ENCODE measurements around the gene RCBTB2. TPM values are rescaled to one million over a fixed set of nuclear protein-coding genes. Genes with fewer than 3 reads are reported as not detected.

The RCBTB2 gene
- total RNA-seq, 6 experiments from 2014 or later = 6.6 to 9.3 (median 7.5) TPM

GRCh38 chr13:48532256-48532505 is 699 bp downstream of the RCBTB2 start:
- peak; percentile 22 for DNase-seq
- TF ChIP-seq, protein P1, sequence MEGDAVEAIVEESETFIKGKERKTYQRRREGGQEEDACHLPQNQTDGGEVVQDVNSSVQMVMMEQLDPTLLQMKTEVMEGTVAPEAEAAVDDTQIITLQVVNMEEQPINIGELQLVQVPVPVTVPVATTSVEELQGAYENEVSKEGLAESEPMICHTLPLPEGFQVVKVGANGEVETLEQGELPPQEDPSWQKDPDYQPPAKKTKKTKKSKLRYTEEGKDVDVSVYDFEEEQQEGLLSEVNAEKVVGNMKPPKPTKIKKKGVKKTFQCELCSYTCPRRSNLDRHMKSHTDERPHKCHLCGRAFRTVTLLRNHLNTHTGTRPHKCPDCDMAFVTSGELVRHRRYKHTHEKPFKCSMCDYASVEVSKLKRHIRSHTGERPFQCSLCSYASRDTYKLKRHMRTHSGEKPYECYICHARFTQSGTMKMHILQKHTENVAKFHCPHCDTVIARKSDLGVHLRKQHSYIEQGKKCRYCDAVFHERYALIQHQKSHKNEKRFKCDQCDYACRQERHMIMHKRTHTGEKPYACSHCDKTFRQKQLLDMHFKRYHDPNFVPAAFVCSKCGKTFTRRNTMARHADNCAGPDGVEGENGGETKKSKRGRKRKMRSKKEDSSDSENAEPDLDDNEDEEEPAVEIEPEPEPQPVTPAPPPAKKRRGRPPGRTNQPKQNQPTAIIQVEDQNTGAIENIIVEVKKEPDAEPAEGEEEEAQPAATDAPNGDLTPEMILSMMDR (IDR thresholded peaks at IDR 0.05) = no peak
- Mint-ChIP-seq H3K4me1 (ENCODE audit: low read depth) (peaks cover 18% of the 10 kb centered on the region), H3K9me3 (no peaks in the 10 kb centered on the region), H3K27me3 (ENCODE audit: insufficient read depth) (no peaks in the 10 kb centered on the region; the same call in none of the 2 replicates), H3K4me3 (peak overlapping the region; percentile 97), H3K27ac (peak overlapping the region; percentile 98), H3K36me3 (ENCODE audit: low read depth) (no peaks in the 10 kb centered on the region)

DNA sequence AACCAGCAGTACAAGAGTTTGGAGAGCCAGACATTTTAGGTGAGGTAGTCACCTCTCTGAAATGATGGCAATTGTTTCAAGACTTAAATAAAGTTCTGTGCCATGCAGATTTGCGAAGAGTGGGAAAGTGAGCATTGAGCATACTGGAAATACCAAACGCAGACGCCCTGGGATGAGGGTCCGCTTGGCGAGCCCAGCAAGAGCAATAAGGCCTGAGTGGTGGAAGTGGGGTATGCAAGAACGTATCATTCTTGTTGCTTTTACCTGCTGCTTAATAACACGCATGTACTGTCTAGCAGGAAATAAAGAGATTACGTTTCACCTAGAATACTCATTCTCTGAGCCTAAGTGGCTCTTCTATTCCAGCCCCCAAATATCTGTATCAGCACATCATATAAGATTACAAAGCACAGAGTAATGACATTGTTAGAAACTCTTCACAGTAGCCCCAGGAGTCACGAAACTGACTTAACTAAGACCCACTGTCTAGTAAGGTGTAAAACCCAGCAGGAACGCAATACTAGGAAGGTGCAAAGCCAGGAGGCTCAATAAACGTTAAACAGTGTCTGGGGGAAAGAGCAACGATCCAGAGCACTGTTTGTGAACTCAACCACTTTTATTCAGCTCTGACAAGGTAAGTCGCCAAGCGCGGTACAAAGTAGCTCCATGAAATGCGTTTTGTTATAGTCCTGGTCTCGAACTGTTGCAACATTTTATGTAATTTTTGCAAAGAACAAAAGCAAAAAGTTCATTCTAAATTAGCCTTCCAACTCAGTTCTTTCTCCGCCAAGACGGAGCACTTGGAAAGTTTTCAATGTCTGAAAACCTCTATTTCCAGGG is 1.2 kb downstream of the RCBTB2 start:
- Mint-ChIP-seq H3K27me3 (ENCODE audit: insufficient read depth) (no peaks in the 10 kb centered on the region; the same call in none of the 2 replicates), H3K4me3 (peak overlapping the region; percentile 97), H3K27ac (peak overlapping the region; percentile 98), H3K4me1 (ENCODE audit: low read depth) (peaks cover 16% of the 10 kb centered on the region), H3K36me3 (ENCODE audit: low read depth) (no peaks in the 10 kb centered on the region), H3K9me3 (no peaks in the 10 kb centered on the region)
- TF ChIP-seq, protein P1 (IDR thresholded peaks at IDR 0.05) = no peak
- DNase-seq = no peak

DNA sequence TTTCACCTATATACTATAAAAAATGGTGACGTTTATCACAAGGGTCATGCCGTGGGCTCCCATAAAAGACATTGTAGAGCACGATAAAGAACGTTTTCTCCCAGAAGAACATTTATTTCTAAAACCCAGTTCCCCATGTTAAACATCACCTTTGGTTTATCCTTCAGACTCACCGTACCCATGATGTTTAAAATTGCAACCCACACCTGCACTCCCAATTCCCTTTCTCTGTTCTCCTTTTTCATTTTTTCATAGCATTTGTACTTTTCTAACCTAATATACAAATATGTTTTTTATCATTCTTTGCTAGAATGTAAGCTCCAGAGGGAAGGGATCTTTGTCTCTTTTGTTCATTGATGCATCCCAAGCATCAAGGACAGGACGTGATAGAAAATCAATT is 2.0 kb downstream of the RCBTB2 start:
- Mint-ChIP-seq H3K9me3 (no peaks in the 10 kb centered on the region), H3K4me1 (ENCODE audit: low read depth) (peaks cover 10% of the 10 kb centered on the region), H3K27ac (no peak overlapping the region), H3K27me3 (ENCODE audit: insufficient read depth) (no peaks in the 10 kb centered on the region; the same call in 1 of the 2 replicates), H3K36me3 (ENCODE audit: low read depth) (no peaks in the 10 kb centered on the region), H3K4me3 (no peak overlapping the region; the same call in 1 of the 2 replicates)
- TF ChIP-seq, protein P1 (IDR thresholded peaks at IDR 0.05) = no peak
- no peak for DNase-seq

- Mint-ChIP-seq H3K27ac (no peak overlapping the region), H3K27me3 (ENCODE audit: insufficient read depth) (no peaks in the 10 kb centered on the region), H3K36me3 (ENCODE audit: low read depth) (no peaks in the 10 kb centered on the region), H3K4me3 (no peak overlapping the region), H3K4me1 (ENCODE audit: low read depth) (peaks cover 10% of the 10 kb centered on the region), H3K9me3 (no peaks in the 10 kb centered on the region)
- no peak for DNase-seq
- TF ChIP-seq, protein P1 (IDR thresholded peaks at IDR 0.05) = no peak
Measured at GRCh38 chr13:48528720-48529119, 4.2 kb downstream of the RCBTB2 start.

DNA sequence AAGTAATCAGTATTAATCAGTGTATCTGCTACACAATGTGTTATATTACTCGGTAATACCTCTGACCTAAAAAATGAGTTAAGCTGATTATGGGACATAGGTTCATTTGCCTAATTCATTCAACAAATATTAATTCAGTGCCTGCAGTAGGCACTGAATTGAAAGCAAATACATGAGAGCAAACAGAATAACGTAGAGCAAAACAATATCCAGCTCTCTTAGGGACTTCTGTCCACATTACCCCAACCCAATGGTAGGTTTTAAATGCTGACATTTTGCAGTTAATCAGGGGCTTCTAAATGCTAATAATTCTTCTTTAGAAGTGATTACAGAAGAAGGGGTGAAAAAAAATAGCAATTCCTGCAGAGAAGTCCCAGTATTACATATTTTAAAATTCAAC is 4.9 kb downstream of the RCBTB2 start:
- no peak for DNase-seq
- Mint-ChIP-seq H3K4me3 (no peak overlapping the region), H3K27me3 (ENCODE audit: insufficient read depth) (no peaks in the 10 kb centered on the region; the same call in 1 of the 2 replicates), H3K4me1 (ENCODE audit: low read depth) (peaks cover 10% of the 10 kb centered on the region), H3K36me3 (ENCODE audit: low read depth) (no peaks in the 10 kb centered on the region), H3K27ac (no peak overlapping the region), H3K9me3 (no peaks in the 10 kb centered on the region)
- TF ChIP-seq, protein P1 (IDR thresholded peaks at IDR 0.05) = no peak

Measured in HFFc6 (cell line).